Measurements from ENCODE around the gene NT5C3A.

- TF ChIP-seq CTCF (IDR thresholded peaks at IDR 0.05) (no peak), POLR2A (IDR thresholded peaks at IDR 0.05) (no peak), POLR2AphosphoS5 (IDR thresholded peaks at IDR 0.05) (no peak)
Measured at GRCh38 chr7:33041631-33042428, 20.7 kb downstream of the NT5C3A start.
